GM18951 (cell line): Measurements from ENCODE around the gene TLR8.

ENCODE experiments used
- POLR2A ChIP-seq: IDR thresholded peaks from 4 replicates; pipeline ENCODE4 v1.6.1; 2011; ENCODE audit warnings: mild to moderate bottlenecking; ENCODE audit not compliant: insufficient read length, insufficient read depth; ENCODE audit errors: extremely low read depth
- in situ Hi-C: fragments of 300-500 bp; cut with MboI; formaldehyde crosslinking; loops from one replicate; pipeline ENCODE4 v1.12.0; 2022; ENCODE audit warnings: low sequenced_read_pairs, mixed read lengths, inconsistent platforms; ENCODE audit not compliant: unreplicated experiment

TLR8 gene

GRCh38 chrX:12912791-12913482 lies 6.5 kb downstream of the TLR8 start:
- no peak for TF ChIP-seq POLR2A
- in situ Hi-C loops, result loop anchor here (25.0 kb wide), 1 partner anchor 1099 kb away; no protein-coding TSS in a partner anchor

GRCh38 chrX:12917753-12918152 lies 11.3 kb downstream of the TLR8 start:
- in situ Hi-C loops, result loop anchor here (25.0 kb wide), 1 partner anchor 1095 kb away; no protein-coding TSS in a partner anchor
- TF ChIP-seq POLR2A, result no peak

GRCh38 chrX:12919051-12919450 lies 12.6 kb downstream of the TLR8 start:
- in situ Hi-C loops, result loop anchor here (25.0 kb wide), 1 partner anchor 1093 kb away; no protein-coding TSS in a partner anchor
- TF ChIP-seq POLR2A, result no peak

GRCh38 chrX:12919620-12920019 lies 13.2 kb downstream of the TLR8 start:
- in situ Hi-C loops, result loop anchor here (25.0 kb wide), 1 partner anchor 1093 kb away; no protein-coding TSS in a partner anchor
- TF ChIP-seq POLR2A, result no peak

- in situ Hi-C loops, result loop anchor here (25.0 kb wide), 1 partner anchor 1091 kb away; no protein-coding TSS in a partner anchor
- TF ChIP-seq POLR2A, result no peak
These were observed 14.6 kb downstream of the TLR8 start for GRCh38 chrX:12920990-12921389.

- TF ChIP-seq POLR2A, result no peak
- in situ Hi-C loops, result loop anchor here (25.0 kb wide), 1 partner anchor 1090 kb away; no protein-coding TSS in a partner anchor
These were observed 15.6 kb downstream of the TLR8 start for GRCh38 chrX:12921886-12922598.

GRCh38 chrX:12922599-12922919 lies 16.1 kb downstream of the TLR8 start:
- in situ Hi-C loops, result loop anchor here (25.0 kb wide), 1 partner anchor 1090 kb away; no protein-coding TSS in a partner anchor
- TF ChIP-seq POLR2A, result no peak

- in situ Hi-C loops, result no loop called here
- TF ChIP-seq POLR2A, result no peak
These were observed 23.3 kb downstream of the TLR8 start for GRCh38 chrX:12929701-12930100.

- in situ Hi-C loops, result no loop called here
- no peak for TF ChIP-seq POLR2A
These were observed 23.7 kb downstream of the TLR8 start for GRCh38 chrX:12930150-12930549.

GRCh38 chrX:12932244-12932643 lies 25.8 kb downstream of the TLR8 start:
- in situ Hi-C loops, result no loop called here

GRCh38 chrX:12934850-12935249 lies 28.4 kb downstream of the TLR8 start:
- in situ Hi-C loops, result no loop called here
- no peak for TF ChIP-seq POLR2A

More at GRCh38 chrX:12932244-12932643, 25.8 kb downstream of the TLR8 start:
- TF ChIP-seq POLR2A, result no peak

GRCh38 chrX:12936947-12937346 lies 30.5 kb downstream of the TLR8 start:
- no peak for TF ChIP-seq POLR2A
- in situ Hi-C loops, result no loop called here

GRCh38 chrX:12940471-12940870 lies 34.1 kb downstream of the TLR8 start:
- in situ Hi-C loops, result loop anchor here (10.0 kb wide), 1 partner anchor 544 kb away; no protein-coding TSS in a partner anchor

- in situ Hi-C loops, result loop anchor here (10.0 kb wide), 1 partner anchor 541 kb away; no protein-coding TSS in a partner anchor
These were observed 37.2 kb downstream of the TLR8 start for GRCh38 chrX:12943592-12943991.

GRCh38 chrX:12944452-12944851 lies 38.0 kb downstream of the TLR8 start:
- in situ Hi-C loops, result loop anchor here (10.0 kb wide), 1 partner anchor 540 kb away; no protein-coding TSS in a partner anchor
